GM18520 (cell line): ENCODE data around the gene PRICKLE3.
A peak's percentile ranks its signal among the peaks of the same experiment; 100 is the strongest.

ENCODE experiments used
- ATAC-seq: cut with Tn5 transposase; IDR thresholded peaks from one replicate; pipeline ENCODE4 v1.9.1; 2021; ENCODE audit not compliant: unreplicated experiment

Gene PRICKLE3

GRCh38 chrX:49206543-49206942, 20.4 kb upstream of the PRICKLE3 start:
- no peak for ATAC-seq

GRCh38 chrX:49205443-49205842, 19.3 kb upstream of the PRICKLE3 start:
- no peak for ATAC-seq

GRCh38 chrX:49204709-49205108, 18.5 kb upstream of the PRICKLE3 start:
- ATAC-seq: no peak

- no peak for ATAC-seq
Observed at GRCh38 chrX:49204017-49204416, 17.8 kb upstream of the PRICKLE3 start.

GRCh38 chrX:49203536-49203935, 17.4 kb upstream of the PRICKLE3 start:
- ATAC-seq: no peak

- no peak for ATAC-seq
Observed at GRCh38 chrX:49202022-49202421, 15.8 kb upstream of the PRICKLE3 start.

GRCh38 chrX:49199906-49200771, 14.0 kb upstream of the PRICKLE3 start, which contains the start of gene SYP:
SYP (minus strand) TSS chrX:49200193; CDS start chrX:49200186, 7 bp downstream.
- peak; percentile 98 for ATAC-seq

GRCh38 chrX:49199315-49199595, 13.1 kb upstream of the PRICKLE3 start:
- ATAC-seq: no peak

GRCh38 chrX:49198540-49199314, 12.6 kb upstream of the PRICKLE3 start:
- ATAC-seq: no peak

GRCh38 chrX:49197543-49198087, 11.4 kb upstream of the PRICKLE3 start:
- no peak for ATAC-seq

- no peak for ATAC-seq
Observed at GRCh38 chrX:49193542-49193964, 7.4 kb upstream of the PRICKLE3 start.

- no peak for ATAC-seq
Observed at GRCh38 chrX:49192722-49193328, 6.7 kb upstream of the PRICKLE3 start.

GRCh38 chrX:49191574-49192011, 5.4 kb upstream of the PRICKLE3 start:
- no peak for ATAC-seq

GRCh38 chrX:49190821-49191573, 4.8 kb upstream of the PRICKLE3 start:
- peak; percentile 81 for ATAC-seq

- no peak for ATAC-seq
Observed at GRCh38 chrX:49189606-49190005, 3.4 kb upstream of the PRICKLE3 start.

GRCh38 chrX:49188468-49189076, 2.4 kb upstream of the PRICKLE3 start:
- ATAC-seq: no peak

GRCh38 chrX:49187526-49187925, 1.4 kb upstream of the PRICKLE3 start:
- no peak for ATAC-seq

GRCh38 chrX:49187028-49187394, 838 bp upstream of the PRICKLE3 start:
- no peak for ATAC-seq

GRCh38 chrX:49184294-49185281, 1.6 kb downstream of the PRICKLE3 start:
- no peak for ATAC-seq
